Natural killer cell (primary cell): ENCODE data around the gene GLRX2. TPM values are rescaled to one million over a fixed set of nuclear protein-coding genes. Genes with fewer than 3 reads are reported as not detected.

ENCODE experiments used
- ATAC-seq, 3 donors: fragments of 150-1000 bp in 2 of 3; fragments of 200-7000 bp in 1 of 3; cut with Tn5 transposase; 1 replicate in 1 of 3; 2 replicates in 2 of 3; pipeline ENCODE4 v1.10.0; 2021; ENCODE audit warnings: mild to moderate bottlenecking in 2 of 3, moderate library complexity in 2 of 3
- DNase-seq, 2 donors: peaks; one replicate each; pipeline versions ENCODE4 v3.0.0 to v3.0.0-alpha.2; 2013 to 2021; ENCODE audit warnings: mixed read lengths in 1 of 2
- H3K27ac ChIP-seq: one replicate; pipeline ENCODE4 v1.5.1; 2013; ENCODE audit warnings: mild to moderate bottlenecking, low read length
- H3K27me3 ChIP-seq: one replicate; pipeline ENCODE4 v1.6.1; 2013; ENCODE audit warnings: low read length; ENCODE audit not compliant: control insufficient read depth, insufficient read depth
- H3K36me3 ChIP-seq: one replicate; pipeline ENCODE4 v1.6.1; 2013; ENCODE audit warnings: low read length; ENCODE audit not compliant: control insufficient read depth, insufficient read depth
- H3K4me1 ChIP-seq: one replicate; pipeline ENCODE4 v1.6.1; 2013; ENCODE audit warnings: low read length; ENCODE audit not compliant: control insufficient read depth, insufficient read depth
- H3K4me3 ChIP-seq: one replicate; pipeline ENCODE4 v1.5.1; 2013; ENCODE audit warnings: low read length
- H3K9me3 ChIP-seq: one replicate; pipeline ENCODE4 v1.6.1; 2013; ENCODE audit warnings: low read length; ENCODE audit not compliant: control insufficient read depth, insufficient read depth
- H3K27ac Mint-ChIP-seq, 2 donors: one replicate each; pipeline ENCODE4 v1.8.0; 2022; ENCODE audit warnings: mild to moderate bottlenecking in 2 of 2, mixed read lengths in 2 of 2, moderate library complexity in 1 of 2
- H3K27me3 Mint-ChIP-seq, 2 donors: one replicate each; pipeline ENCODE4 v1.8.0; 2022; ENCODE audit warnings: low read depth in 2 of 2, mixed read lengths in 2 of 2
- H3K36me3 Mint-ChIP-seq: one replicate; pipeline ENCODE4 v1.8.0; 2022; ENCODE audit warnings: mixed read lengths
- H3K4me1 Mint-ChIP-seq, 2 donors: one replicate each; pipeline ENCODE4 v1.8.0; 2022; ENCODE audit warnings: mixed read lengths in 2 of 2
- H3K4me3 Mint-ChIP-seq: one replicate; pipeline ENCODE4 v1.8.0; 2022; ENCODE audit warnings: mild to moderate bottlenecking, moderate library complexity, mixed read lengths
- H3K9me3 Mint-ChIP-seq, 2 donors: one replicate each; pipeline ENCODE4 v1.8.0; 2022; ENCODE audit warnings: mixed read lengths in 2 of 2
- WGBS: methylation state at CpG from one replicate; pipeline ENCODE4 v1.1.7; 2013; ENCODE audit warnings: missing lambda C conversion rate; ENCODE audit not compliant: insufficient coverage; 5-methylcytosine and 5-hydroxymethylcytosine counted together
- intact Hi-C: fragments of 100-400 bp; cut with micrococcal nuclease; formaldehyde crosslinking; loops from one replicate; pipeline ENCODE4 v1.14.2; 2022
- total RNA-seq, 4 donors: library from RNA; stranded (reverse); fragments of 120-200 nt in 1 of 4; gene quantifications; one replicate each; pipeline versions ENCODE4 v1.2.3 to v1.2.4, GENCODE V29; 2013 to 2022
- TF ChIP-seq, protein P1 (sequence below): fragments of 200-600 bp; IDR thresholded peaks from one replicate; pipeline ENCODE4 v1.8.0; 2022; ENCODE audit warnings: antibody characterized with exemption

The GLRX2 gene
- total RNA-seq, 3 donors from 2014 or later (not counting 1 experiment from before 2014, with no cell fraction given): 7.7 to 11.3 (median 9.5) TPM

DNA sequence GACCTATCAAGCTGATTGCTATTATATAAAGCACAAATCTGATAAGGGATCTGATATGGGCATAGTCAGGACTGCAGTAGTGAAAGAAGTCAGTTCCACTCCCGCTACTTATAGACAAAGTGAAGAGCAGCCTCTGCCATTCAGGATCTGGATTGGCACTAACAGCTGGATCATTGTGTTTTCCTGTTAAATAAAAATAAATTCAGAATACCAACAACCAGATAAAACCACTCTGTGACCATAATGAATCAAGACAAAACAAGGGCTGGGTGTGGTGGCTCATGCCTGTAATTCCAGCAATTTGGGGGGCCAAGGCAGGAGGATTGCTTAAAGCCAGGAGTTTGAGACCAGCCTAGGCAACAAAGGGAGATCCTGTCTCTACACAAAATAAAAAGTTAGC, 5.0 kb upstream of the GLRX2 start:
- TF ChIP-seq, protein P1, sequence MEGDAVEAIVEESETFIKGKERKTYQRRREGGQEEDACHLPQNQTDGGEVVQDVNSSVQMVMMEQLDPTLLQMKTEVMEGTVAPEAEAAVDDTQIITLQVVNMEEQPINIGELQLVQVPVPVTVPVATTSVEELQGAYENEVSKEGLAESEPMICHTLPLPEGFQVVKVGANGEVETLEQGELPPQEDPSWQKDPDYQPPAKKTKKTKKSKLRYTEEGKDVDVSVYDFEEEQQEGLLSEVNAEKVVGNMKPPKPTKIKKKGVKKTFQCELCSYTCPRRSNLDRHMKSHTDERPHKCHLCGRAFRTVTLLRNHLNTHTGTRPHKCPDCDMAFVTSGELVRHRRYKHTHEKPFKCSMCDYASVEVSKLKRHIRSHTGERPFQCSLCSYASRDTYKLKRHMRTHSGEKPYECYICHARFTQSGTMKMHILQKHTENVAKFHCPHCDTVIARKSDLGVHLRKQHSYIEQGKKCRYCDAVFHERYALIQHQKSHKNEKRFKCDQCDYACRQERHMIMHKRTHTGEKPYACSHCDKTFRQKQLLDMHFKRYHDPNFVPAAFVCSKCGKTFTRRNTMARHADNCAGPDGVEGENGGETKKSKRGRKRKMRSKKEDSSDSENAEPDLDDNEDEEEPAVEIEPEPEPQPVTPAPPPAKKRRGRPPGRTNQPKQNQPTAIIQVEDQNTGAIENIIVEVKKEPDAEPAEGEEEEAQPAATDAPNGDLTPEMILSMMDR: no peak
- ATAC-seq (no peak), DNase-seq (no peak)
- H3K27ac ChIP-seq: no peak overlapping the region
- no peak overlapping the region for H3K4me3 Mint-ChIP-seq
- no peaks in the 10 kb centered on the region for H3K36me3 Mint-ChIP-seq
- H3K4me1 ChIP-seq: peaks cover 3% of the 10 kb centered on the region
- H3K36me3 ChIP-seq: no peaks in the 10 kb centered on the region
- WGBS: 95% methylated on average over 1 of the region's 1 CpG
- no peak overlapping the region for H3K27ac Mint-ChIP-seq
- no peaks in the 10 kb centered on the region for H3K27me3 ChIP-seq
- no peak overlapping the region for H3K4me3 ChIP-seq
- intact Hi-C loops: no loop called here
- H3K9me3 Mint-ChIP-seq: no peaks in the 10 kb centered on the region
- no peaks in the 10 kb centered on the region for H3K9me3 ChIP-seq
- peaks cover 5 to 7% of the 10 kb centered on the region in 2 donors for H3K4me1 Mint-ChIP-seq
- peaks cover 0 to 7% of the 10 kb centered on the region in 2 donors for H3K27me3 Mint-ChIP-seq

DNA sequence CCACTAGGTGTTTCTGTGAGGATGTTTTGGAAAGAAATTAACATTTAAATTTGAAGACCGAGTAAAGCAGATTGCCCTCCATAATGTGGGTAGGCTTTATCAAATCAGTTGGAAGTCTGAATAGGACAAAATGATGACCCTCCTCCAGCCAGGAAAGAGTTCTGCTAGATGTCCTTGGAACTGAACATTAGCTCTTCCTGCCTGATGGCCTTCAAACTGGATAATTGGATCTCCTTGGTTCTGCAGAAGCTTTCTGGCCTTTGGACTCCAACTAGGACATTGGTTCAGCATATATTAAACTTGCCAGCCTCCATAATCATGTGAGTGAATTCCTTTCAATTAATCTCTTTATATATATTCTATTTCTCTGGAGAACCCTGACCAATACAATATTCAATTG, 4.4 kb upstream of the GLRX2 start:
- H3K4me3 ChIP-seq: no peak overlapping the region
- intact Hi-C loops: no loop called here
- peaks cover 5 to 7% of the 10 kb centered on the region in 2 donors for H3K4me1 Mint-ChIP-seq
- H3K27ac Mint-ChIP-seq: no peak overlapping the region
- no peak for ATAC-seq
- peaks cover 3% of the 10 kb centered on the region for H3K4me1 ChIP-seq
- no peaks in the 10 kb centered on the region for H3K36me3 ChIP-seq
- H3K27ac ChIP-seq: no peak overlapping the region
- no peaks in the 10 kb centered on the region for H3K27me3 ChIP-seq
- 94% methylated on average over 1 of the region's 1 CpG for WGBS
- no peak overlapping the region for H3K4me3 Mint-ChIP-seq
- no peaks in the 10 kb centered on the region for H3K9me3 Mint-ChIP-seq
- TF ChIP-seq, protein P1: no peak
- no peaks in the 10 kb centered on the region for H3K9me3 ChIP-seq
- no peak for DNase-seq
- H3K36me3 Mint-ChIP-seq: no peaks in the 10 kb centered on the region
- H3K27me3 Mint-ChIP-seq: peaks cover 0 to 7% of the 10 kb centered on the region in 2 donors

DNA sequence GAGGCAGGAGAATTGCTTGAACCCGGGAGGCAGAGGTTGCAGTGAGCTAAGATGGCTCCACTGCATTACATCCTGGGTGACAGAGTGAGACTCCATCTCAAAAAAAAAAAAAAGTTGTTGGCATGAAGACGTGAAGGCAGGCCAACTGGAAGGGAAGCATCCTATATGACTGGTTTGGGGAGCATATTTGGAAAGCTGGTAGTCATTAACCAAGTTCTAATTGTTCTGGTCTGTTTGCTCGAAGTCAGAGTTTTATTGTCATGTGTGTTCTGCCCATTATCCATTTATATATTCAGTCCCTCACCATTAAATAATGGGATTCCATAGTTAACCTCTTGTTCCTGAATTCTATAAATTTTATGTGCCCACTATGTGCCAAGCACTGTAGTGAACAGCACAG, 3.3 kb upstream of the GLRX2 start:
- H3K36me3 Mint-ChIP-seq: no peaks in the 10 kb centered on the region
- intact Hi-C loops: no loop called here
- Histone ChIP-seq H3K27ac (no peak overlapping the region), H3K9me3 (no peaks in the 10 kb centered on the region), H3K36me3 (no peaks in the 10 kb centered on the region), H3K4me3 (no peak overlapping the region), H3K27me3 (no peaks in the 10 kb centered on the region), H3K4me1 (peaks cover 12% of the 10 kb centered on the region)
- no peak overlapping the region for H3K4me3 Mint-ChIP-seq
- TF ChIP-seq, protein P1: no peak
- H3K27ac Mint-ChIP-seq: no peak overlapping the region
- H3K9me3 Mint-ChIP-seq: no peaks in the 10 kb centered on the region
- peaks cover 14 to 16% of the 10 kb centered on the region in 2 donors for H3K4me1 Mint-ChIP-seq
- H3K27me3 Mint-ChIP-seq: no peaks in the 10 kb centered on the region
- WGBS: 70% methylated on average over 2 of the region's 3 CpGs
- ATAC-seq: no peak
- DNase-seq: no peak

DNA sequence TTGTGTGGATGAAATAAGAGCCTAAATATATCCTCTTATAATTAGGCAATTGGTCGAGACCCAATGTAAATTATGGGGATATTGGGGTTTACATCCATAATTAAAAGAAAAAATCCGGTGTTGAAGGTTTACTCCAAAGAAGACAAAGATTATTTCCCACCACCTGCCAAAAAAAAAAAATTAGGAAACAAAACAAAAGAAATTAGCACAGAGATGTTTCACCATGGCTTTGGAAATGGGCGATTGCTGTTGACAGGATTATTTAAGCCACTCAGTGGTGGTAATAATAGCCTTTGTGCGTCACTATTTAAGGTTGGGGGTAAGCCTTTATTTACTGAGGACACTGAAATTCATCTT, 585 bp upstream of the GLRX2 start:
- no peak for DNase-seq
- TF ChIP-seq, protein P1: no peak
- Mint-ChIP-seq H3K9me3 (no peaks in the 10 kb centered on the region), H3K36me3 (no peaks in the 10 kb centered on the region), H3K27me3 (no peaks in the 10 kb centered on the region), H3K4me1 (peaks cover 16 to 27% of the 10 kb centered on the region in 2 donors), H3K4me3 (peak overlapping the region; percentile 94), H3K27ac (peak overlapping the region; percentile 81 to 88)
- 70% methylated on average over 2 of the region's 4 CpGs for WGBS
- Histone ChIP-seq H3K4me3 (peak overlapping the region; percentile 82), H3K4me1 (peaks cover 12% of the 10 kb centered on the region), H3K27me3 (no peaks in the 10 kb centered on the region), H3K36me3 (peaks cover 1% of the 10 kb centered on the region), H3K9me3 (no peaks in the 10 kb centered on the region), H3K27ac (no peak overlapping the region)
- intact Hi-C loops: loop anchor here (1.0 to 2.0 kb wide), 2 partner anchors 17 to 47 kb away; partner anchors contain the start of genes CDC73, RO60 and UCHL5
- ATAC-seq: no peak
